Mucosa of rectum (tissue), 2 donors: ENCODE measurements around the gene P2RX1.

ENCODE experiments used
- H3K27ac ChIP-seq, 2 donors: one replicate each; pipeline ENCODE4 v1.7.0; 2013; ENCODE audit warnings: inconsistent platforms in 2 of 2, low read depth in 2 of 2, low read length in 2 of 2
- H3K27me3 ChIP-seq, 2 donors: one replicate each; pipeline ENCODE4 v1.7.0; 2013; ENCODE audit warnings: low read length in 2 of 2; ENCODE audit not compliant: control insufficient read depth in 2 of 2, insufficient read depth in 2 of 2
- H3K36me3 ChIP-seq, 2 donors: one replicate each; pipeline ENCODE4 v1.7.0; 2013; ENCODE audit warnings: low read length in 2 of 2; ENCODE audit not compliant: control insufficient read depth in 2 of 2, insufficient read depth in 2 of 2
- H3K4me1 ChIP-seq, 2 donors: one replicate each; pipeline ENCODE4 v1.7.0; 2013; ENCODE audit warnings: low read length in 2 of 2, mild to moderate bottlenecking in 1 of 2; ENCODE audit not compliant: control insufficient read depth in 2 of 2, insufficient read depth in 2 of 2
- H3K4me3 ChIP-seq, 2 donors: one replicate each; pipeline ENCODE4 v1.7.0; 2013; ENCODE audit warnings: low read length in 2 of 2
- H3K9ac ChIP-seq, 2 donors: one replicate each; pipeline ENCODE4 v1.7.0; 2013; ENCODE audit warnings: low read length in 2 of 2, low read depth in 1 of 2, mild to moderate bottlenecking in 1 of 2
- H3K9me3 ChIP-seq, 2 donors: one replicate each; pipeline ENCODE4 v1.7.0; 2013; ENCODE audit warnings: low read length in 2 of 2; ENCODE audit not compliant: control insufficient read depth in 2 of 2
- donor health status: healthy.
- donor health status: Normal muscosa, but diverticular disease.

Gene P2RX1

GRCh38 chr17:3925684-3926485 lies 9.6 kb upstream of the P2RX1 start:
- Histone ChIP-seq H3K9me3 (no peaks in the 10 kb centered on the region), H3K4me1 (peaks cover 0 to 5% of the 10 kb centered on the region in 2 donors), H3K36me3 (peaks cover 35 to 47% of the 10 kb centered on the region in 2 donors), H3K27ac (peak overlapping the region in 1 of 2 donors; percentile 67), H3K27me3 (no peaks in the 10 kb centered on the region), H3K9ac (no peak overlapping the region), H3K4me3 (no peak overlapping the region)

- peaks cover 0 to 5% of the 10 kb centered on the region in 2 donors for H3K4me1 ChIP-seq
- no peak overlapping the region for H3K4me3 ChIP-seq
- H3K27ac ChIP-seq, result peak overlapping the region; percentile 28 to 67
- no peaks in the 10 kb centered on the region for H3K27me3 ChIP-seq
- no peaks in the 10 kb centered on the region for H3K9me3 ChIP-seq
- H3K9ac ChIP-seq, result no peak overlapping the region
- peaks cover 35 to 44% of the 10 kb centered on the region in 2 donors for H3K36me3 ChIP-seq
Measured at GRCh38 chr17:3924512-3925350, 8.5 kb upstream of the P2RX1 start.

GRCh38 chr17:3923466-3924190 lies 7.4 kb upstream of the P2RX1 start:
- Histone ChIP-seq H3K9ac (no peak overlapping the region), H3K36me3 (peaks cover 24 to 36% of the 10 kb centered on the region in 2 donors), H3K27me3 (no peaks in the 10 kb centered on the region), H3K4me3 (no peak overlapping the region), H3K27ac (peak overlapping the region in 1 of 2 donors; percentile 67), H3K9me3 (no peaks in the 10 kb centered on the region), H3K4me1 (peaks cover 0 to 8% of the 10 kb centered on the region in 2 donors)

- H3K36me3 ChIP-seq, result peaks cover 15 to 30% of the 10 kb centered on the region in 2 donors
- no peak overlapping the region for H3K27ac ChIP-seq
- peaks cover 0 to 10% of the 10 kb centered on the region in 2 donors for H3K4me1 ChIP-seq
- H3K27me3 ChIP-seq, result no peaks in the 10 kb centered on the region
- no peak overlapping the region for H3K9ac ChIP-seq
- H3K4me3 ChIP-seq, result no peak overlapping the region
- H3K9me3 ChIP-seq, result no peaks in the 10 kb centered on the region
Measured at GRCh38 chr17:3922765-3923164, 6.5 kb upstream of the P2RX1 start.

- Histone ChIP-seq H3K27me3 (no peaks in the 10 kb centered on the region), H3K36me3 (peaks cover 6 to 23% of the 10 kb centered on the region in 2 donors), H3K4me1 (peaks cover 10 to 20% of the 10 kb centered on the region in 2 donors), H3K9ac (no peak overlapping the region), H3K4me3 (no peak overlapping the region), H3K27ac (peak overlapping the region in 1 of 2 donors; percentile 38), H3K9me3 (no peaks in the 10 kb centered on the region)
Measured at GRCh38 chr17:3921502-3922319, 5.4 kb upstream of the P2RX1 start.

GRCh38 chr17:3921006-3921405 lies 4.7 kb upstream of the P2RX1 start:
- peak overlapping the region in 1 of 2 donors; percentile 38 for H3K27ac ChIP-seq
- H3K9ac ChIP-seq, result no peak overlapping the region
- no peaks in the 10 kb centered on the region for H3K9me3 ChIP-seq
- peaks cover 3 to 22% of the 10 kb centered on the region in 2 donors for H3K36me3 ChIP-seq
- no peak overlapping the region for H3K4me3 ChIP-seq
- H3K27me3 ChIP-seq, result no peaks in the 10 kb centered on the region
- peaks cover 17 to 27% of the 10 kb centered on the region in 2 donors for H3K4me1 ChIP-seq

GRCh38 chr17:3919123-3919624 lies 2.9 kb upstream of the P2RX1 start:
- H3K36me3 ChIP-seq, result peaks cover 0 to 5% of the 10 kb centered on the region in 2 donors
- peaks cover 23 to 28% of the 10 kb centered on the region in 2 donors for H3K4me1 ChIP-seq
- H3K27me3 ChIP-seq, result no peaks in the 10 kb centered on the region
- H3K4me3 ChIP-seq, result no peak overlapping the region
- no peak overlapping the region for H3K9ac ChIP-seq
- H3K9me3 ChIP-seq, result no peaks in the 10 kb centered on the region
- peak overlapping the region; percentile 39 to 67 for H3K27ac ChIP-seq

GRCh38 chr17:3918372-3919122 lies 2.3 kb upstream of the P2RX1 start:
- Histone ChIP-seq H3K4me3 (no peak overlapping the region), H3K27me3 (no peaks in the 10 kb centered on the region), H3K36me3 (no peaks in the 10 kb centered on the region), H3K4me1 (peaks cover 27 to 28% of the 10 kb centered on the region in 2 donors), H3K9ac (peak overlapping the region in 1 of 2 donors; percentile 32), H3K9me3 (no peaks in the 10 kb centered on the region), H3K27ac (peak overlapping the region; percentile 39 to 67)
